HG03196 (cell line): Measurements from ENCODE around the gene BMP5.
A peak's percentile ranks its signal among the peaks of the same experiment; 100 is the strongest.

Experiments
- ATAC-seq: cut with Tn5 transposase; IDR thresholded peaks from one replicate; pipeline ENCODE4 v1.9.1; 2021; ENCODE audit not compliant: unreplicated experiment

Gene BMP5

DNA sequence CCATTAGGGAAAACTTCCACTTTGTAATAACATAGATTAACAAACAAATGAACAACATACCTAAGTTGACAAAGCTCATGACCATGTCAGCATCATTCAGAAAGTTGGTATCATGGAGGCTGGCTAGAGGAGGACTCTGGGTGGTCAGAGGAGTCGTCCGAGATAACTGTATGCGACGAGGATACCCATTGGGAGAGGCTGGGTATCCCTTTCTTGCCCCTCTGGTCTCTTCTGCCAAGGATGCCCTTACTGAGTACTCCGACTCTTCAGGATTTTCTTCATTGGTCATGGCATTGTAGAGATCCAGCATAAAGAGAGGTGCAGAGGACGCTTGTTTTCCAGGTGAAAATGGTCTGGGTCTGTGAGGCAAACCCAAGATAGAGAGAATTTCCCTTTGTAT is 1.1 kb downstream of the BMP5 start:
- ATAC-seq = no peak

GRCh38 chr6:55872866-55873265 is 2.5 kb downstream of the BMP5 start:
- no peak for ATAC-seq

GRCh38 chr6:55870181-55870813 is 5.1 kb downstream of the BMP5 start:
- no peak for ATAC-seq

DNA sequence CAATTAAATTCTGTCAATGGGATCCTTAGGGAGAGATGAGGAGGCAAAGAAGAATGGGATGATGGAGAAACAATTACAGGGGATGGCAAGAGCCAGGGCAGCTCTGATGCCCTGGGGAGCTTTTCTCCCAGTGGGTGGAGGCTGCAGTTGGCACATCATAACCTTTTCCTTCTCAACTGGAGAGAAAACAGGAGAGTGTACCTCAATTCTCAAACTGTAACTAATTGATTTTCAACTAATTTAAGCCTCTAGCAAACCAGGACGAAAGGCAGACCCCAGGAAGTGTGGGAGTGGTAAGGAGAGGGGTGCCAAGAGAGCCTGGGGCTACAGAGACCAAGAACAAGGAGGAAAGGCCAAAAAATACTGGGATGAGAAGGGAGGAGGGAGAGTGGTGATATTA is 5.7 kb downstream of the BMP5 start:
- ATAC-seq = no peak

GRCh38 chr6:55868771-55869479 is 6.5 kb downstream of the BMP5 start:
- ATAC-seq = peak; percentile 98

- ATAC-seq = no peak
Observed at GRCh38 chr6:55868176-55868575, 7.2 kb downstream of the BMP5 start.

DNA sequence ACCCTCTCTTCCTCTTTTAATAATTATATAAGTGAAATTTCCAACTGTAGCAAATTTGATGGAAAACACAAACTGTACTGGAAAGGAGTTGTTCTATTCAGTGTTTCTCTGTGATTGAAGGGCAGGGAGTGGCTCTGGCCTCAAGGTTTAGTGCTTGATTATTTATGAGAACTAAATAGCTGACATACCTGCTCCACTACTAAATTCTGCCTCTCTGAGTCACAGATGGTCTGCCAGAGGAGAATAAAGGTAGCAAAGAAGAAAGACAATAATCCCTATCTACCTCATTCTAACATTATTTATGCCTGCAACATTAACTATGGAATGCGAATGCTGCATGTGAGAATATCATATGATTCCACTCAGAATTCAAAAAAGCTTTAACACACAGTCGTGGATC is 9.3 kb downstream of the BMP5 start:
- no peak for ATAC-seq

- ATAC-seq = no peak
Observed at GRCh38 chr6:55853008-55854001, 22.1 kb downstream of the BMP5 start.

DNA sequence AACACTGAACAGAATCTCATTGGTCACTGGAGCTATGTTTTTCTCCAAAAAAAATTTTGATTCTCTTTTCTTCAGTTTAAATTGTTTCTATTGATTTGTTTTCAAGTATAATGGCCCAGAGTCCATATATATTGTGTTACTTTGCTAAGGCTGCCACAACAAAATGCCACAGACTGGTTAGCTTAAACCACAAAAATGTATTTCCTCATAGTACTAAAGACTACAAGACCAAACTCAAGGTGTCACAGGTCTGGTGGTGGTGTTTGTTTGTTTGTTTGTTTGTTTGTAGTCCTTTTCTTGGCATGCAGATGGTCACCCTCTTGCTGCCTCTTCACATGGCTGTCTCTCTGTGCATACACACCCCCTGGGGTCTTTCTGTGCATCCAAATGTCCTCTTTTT is 34.0 kb downstream of the BMP5 start:
- no peak for ATAC-seq

GRCh38 chr6:55839080-55839479 is 36.3 kb downstream of the BMP5 start:
- ATAC-seq = no peak

DNA sequence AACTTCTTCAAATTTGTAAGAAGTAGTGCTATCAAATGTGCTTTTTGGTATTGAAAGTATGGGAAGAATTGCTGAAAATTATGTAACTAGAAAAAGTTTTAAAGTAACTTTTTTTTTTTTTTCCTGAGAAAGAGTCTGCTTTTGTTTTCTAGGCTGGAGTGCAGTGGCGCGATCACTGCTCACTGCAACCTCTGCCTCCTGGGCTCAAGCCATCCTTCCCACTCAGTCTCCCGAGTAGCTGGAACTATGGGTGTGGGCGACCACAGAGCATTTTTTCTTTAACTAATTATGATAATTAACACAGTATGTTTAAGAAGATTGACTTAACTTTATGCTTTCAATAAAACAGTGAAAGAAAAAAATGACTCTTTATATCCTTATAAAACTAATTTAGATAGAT is 38.4 kb downstream of the BMP5 start:
- ATAC-seq = no peak

- ATAC-seq = no peak
Observed at GRCh38 chr6:55836481-55836880, 38.9 kb downstream of the BMP5 start.

- no peak for ATAC-seq
Observed at GRCh38 chr6:55835220-55835619, 40.2 kb downstream of the BMP5 start.

- ATAC-seq = peak; percentile 75
Observed at GRCh38 chr6:55833284-55833683, 42.1 kb downstream of the BMP5 start.

DNA sequence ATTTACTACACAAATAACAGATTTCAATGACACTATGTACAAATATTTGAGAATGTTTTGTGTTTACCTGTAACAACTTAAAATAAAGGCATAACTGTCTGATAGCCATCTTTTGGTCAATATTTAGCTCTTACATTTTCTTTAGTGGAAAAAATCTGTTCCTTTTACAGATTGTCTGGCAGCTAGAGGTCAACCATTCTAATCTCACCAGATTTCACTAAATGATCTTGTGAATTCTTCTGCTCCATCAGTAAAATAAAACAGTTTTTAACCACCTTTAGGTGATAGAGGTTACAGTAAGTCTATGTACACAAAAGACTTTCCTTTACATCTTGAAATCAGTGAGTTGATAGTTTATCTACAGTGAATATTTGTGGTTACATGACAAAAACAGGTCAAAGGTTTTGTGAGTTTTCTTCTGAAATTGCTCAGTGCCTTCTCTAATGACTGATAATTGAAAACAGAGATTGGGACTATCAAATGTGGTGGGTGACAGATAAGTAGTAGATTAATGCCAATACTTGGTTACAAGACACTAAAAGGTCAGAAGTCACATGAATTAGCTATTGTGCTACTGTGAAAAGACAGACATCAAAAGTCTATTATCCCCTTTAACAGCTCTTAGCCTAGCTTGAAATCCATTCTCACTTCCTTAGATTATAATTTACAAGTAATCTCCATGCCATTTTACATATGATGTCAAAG is 47.4 kb downstream of the BMP5 start:
- ATAC-seq = no peak

DNA sequence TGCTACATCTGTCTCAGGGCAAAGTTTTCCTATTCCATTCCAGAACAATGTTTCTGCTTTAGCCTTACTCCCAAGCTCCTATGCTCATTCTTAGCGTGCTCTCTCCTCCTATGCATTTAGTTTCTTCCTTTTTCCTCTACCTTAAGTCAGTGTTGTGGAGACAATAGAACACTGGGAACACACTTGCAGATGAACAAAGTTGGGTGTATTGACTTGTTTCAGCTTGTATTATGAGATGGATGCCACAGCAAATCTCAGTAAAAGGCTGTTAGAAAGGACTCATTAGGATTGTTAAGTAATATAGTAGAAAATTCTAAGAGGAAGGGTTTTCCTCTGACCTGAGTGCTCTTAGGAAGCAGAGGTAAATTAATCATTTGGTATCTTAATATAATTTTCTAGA is 48.4 kb downstream of the BMP5 start:
- no peak for ATAC-seq

DNA sequence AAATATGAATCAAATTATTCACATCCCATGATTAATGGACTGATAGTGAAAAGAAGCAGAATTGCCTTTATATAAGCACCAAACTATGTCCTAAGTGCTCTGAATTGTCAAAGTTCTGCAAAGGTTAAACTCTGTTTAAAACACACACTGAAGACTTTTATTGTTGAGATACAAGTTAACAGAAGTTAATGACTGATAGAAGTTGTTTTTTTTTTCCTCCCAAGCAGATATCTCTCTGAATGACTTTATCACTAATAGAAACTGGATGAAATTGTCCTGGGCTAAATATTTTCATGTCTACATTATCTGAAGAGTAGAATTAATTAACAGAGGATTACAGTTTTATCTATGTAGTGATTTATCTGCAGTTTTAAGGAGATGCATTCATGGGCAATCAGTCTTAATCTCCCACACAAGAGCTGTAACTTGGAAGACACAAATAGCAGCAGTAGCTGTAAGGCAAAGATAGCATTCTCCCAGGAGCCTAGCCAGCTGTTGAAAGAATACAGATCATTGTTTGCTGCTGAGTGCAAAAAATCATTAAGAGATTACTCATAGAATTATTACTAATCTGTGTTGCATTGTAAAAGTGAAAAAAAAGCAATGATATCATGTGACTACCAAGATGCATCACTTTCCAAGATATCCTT is 49.9 kb downstream of the BMP5 start:
- no peak for ATAC-seq

DNA sequence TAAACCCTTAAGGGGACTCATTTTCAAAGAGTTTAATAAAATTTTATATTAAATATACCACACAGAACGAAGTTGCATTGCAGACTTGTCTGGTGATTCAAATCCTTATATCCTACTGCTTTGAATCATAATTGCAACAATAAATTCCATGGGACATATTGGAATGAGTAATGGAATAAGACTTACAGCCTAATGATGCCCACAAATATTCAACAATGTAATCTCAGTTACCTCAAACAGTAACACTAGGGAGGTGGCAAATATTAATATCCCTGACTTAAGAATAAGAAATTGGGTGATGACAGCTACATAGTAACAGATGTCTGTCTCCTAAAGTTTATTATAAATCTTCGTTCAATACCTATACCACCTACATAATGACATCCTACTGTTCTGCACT is 52.6 kb downstream of the BMP5 start:
- ATAC-seq = no peak

- no peak for ATAC-seq
Observed at GRCh38 chr6:55822005-55822404, 53.4 kb downstream of the BMP5 start.

GRCh38 chr6:55820696-55821095 is 54.7 kb downstream of the BMP5 start:
- no peak for ATAC-seq

- no peak for ATAC-seq
Observed at GRCh38 chr6:55819811-55820210, 55.6 kb downstream of the BMP5 start.
